ENCODE measurements around the gene PARVA.

Gene PARVA

DNA sequence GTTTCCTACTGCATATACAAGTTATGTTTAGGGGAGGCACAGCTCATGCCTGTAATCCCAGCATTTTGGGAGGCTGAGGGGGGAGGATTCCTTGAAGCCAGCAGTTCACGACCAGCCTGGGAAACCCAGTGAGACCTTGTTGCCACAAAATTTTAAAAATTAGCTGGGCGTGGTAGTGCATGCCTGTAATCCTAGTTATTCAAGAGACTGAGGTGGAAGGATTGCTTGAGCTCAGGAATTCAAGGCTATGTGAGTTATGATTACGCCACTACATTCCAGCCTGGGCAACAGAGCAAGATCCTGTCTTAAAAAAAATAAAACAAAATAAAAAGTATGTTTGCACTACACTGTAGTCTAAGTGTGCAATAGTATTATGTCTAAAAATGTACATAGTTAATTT, 188.0 kb downstream of the PARVA start:
- no peak for DNase-seq

DNA sequence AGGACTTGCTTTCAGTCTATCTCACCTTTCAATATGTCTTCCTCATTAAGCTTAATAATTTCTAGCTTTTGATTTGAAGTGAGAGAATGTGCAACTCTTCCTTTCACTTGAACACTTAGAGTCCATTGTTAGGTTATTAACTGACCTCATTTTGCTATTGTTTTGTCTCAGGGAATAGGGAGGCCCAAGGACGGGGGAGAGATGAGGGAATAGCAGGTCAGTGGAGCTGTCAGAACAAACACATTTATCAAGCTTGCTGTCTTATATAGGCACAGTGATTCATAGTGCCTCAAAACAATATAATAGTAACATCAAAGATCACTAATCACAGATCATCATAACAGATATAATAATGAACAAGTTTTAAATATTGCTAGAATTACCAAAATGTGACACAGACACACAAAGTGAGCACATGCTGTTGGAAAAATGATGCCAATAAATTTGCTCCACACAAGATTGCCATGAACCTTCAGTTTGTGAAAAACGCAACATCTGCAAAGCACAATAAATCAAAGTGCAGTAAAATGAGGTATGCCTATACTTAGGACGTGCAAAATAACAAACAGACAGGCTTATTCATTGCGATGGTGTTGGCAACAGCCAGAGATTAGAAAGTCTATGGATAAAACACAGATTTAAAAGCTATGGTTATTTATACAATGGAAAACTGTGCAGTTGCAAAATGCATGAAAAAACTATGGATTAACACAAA, 190.5 kb downstream of the PARVA start:
- DNase-seq = no peak

DNA sequence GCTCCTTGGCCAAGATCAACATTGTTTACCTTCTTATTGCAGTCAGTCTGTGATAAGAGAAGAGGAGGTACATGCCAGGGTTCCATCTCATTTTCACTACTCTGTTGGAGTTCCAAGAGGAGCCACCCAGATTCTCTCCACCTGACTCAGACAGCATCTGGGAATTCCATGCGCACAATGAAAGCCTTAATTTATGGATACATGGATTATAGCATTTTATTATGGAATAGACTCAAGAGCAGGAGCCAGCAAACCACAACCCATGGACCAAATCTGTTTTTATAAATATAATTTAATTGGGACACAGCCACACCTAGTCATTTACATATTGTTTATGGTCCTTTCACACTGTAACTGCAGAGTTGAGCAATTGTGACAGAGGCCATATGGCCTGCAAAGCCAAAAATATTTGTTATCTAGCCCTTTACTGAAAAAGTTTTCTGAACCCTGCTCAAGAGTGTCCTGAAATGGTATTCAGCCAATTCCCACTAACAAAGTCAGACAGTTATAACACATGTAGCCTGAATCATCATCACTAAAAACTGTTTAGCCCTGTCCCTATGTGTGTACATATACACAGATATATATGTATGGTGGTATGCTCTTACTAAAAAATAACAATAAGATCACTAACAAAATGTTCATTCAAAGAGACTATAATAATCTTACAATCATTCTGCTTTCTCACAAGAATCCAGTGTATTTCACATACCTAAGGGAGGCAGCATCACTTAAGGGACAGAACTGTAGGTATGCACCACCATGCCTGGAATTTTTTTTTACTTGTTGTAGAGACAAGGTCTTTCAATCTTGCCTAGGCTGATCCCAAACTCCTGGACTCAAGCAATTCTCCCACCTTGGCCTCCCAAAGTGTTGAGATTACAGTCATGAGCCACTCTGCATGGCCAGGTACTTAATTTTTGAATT, 192.4 kb downstream of the PARVA start:
- no peak for DNase-seq

DNA sequence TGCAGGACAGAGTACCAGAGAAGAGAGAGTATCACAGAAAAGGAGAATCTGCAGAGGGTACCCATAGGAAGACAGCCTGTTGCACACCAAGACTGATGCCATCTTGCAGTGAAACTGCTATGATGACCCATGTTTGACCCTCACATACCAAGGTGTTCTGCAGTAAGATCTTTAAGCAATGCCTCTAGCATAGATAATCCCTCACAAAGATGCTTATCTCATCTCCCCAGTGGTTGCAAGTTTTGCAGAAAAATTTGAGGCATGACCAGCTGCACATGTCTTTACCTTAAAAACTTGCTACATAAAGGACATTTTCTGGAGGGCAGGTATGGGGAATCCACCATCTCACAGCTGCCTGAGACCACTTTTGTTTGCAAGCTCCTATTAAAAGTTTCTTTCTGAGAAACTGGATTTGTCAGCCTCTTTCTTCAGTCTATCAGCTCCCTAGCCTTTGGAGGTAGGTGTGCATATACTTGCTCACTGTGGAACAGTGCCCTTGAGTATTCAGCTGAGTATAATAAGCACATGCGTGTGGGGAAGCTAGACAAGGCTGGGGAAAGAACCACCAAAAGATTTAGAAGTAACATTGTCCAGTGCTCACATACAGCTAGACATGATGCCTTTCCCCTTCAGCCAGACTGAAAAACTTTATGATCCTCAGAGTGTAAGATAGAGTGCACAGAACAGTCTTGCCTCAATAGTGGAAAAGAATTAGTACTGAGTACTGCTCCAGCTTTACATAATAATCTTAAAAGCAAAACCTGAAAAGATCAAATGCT, 196.5 kb downstream of the PARVA start:
- DNase-seq = no peak

DNA sequence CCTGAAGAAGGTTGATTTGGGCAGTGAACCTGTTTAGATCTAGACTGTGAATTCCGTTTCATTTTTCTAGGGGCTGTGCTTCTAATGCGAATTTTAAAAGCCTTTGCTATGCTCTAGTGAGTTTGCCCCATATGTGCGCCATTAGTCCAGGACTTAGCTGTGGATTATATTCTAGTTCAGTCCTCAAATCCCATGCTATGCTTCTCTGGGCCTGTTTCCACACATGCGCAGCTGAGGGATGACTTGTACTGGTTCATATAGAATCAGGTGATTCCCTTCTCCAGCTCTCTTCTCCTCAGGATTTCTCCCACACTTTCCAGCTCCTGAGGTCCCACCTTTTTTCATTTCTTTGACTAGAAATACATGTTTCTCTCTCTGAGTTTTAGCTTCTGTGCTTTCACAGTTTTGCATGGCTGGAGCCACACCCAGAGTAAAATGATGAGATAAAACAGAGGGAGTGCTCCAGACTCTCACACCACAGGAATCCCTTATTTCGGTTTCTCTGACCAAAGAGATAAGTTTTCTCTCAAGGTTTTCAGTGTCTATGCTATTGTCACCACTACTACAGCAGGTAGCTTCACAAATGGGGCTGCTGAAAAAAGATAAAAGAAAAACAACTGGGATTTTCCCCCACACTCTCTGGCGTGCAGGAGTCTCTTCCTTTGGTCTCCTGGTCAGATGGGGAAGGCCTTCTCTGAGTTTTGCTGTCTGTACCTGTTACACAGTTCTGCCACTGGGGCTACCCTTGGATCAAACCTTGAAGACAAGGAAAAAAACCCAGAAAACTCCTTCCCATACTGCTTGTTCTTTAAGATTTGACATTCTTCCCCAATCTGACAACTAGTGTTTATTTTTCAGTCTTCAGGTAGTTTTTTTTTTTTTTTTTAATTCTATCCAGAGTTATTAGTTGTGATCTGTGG, 200.6 kb downstream of the PARVA start:
- no peak for DNase-seq

DNA sequence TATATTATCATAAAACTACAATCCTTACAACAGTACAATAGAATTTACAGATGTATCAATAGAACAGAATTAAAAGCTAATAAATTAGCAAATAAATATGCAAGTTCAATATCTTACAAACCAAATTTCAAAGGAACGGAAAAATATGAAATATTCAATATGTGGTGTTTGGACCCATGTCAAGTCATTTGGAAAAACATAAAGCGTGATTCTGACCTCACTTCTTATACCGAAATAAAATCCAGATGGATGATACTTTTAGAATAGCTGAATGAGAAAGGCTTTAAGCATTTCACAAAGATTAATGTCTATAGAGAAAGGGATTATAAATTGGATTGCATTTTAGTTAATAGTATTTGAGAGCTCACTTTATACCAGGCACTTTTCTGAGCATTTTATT, 204.0 kb downstream of the PARVA start:
- DNase-seq = no peak

DNA sequence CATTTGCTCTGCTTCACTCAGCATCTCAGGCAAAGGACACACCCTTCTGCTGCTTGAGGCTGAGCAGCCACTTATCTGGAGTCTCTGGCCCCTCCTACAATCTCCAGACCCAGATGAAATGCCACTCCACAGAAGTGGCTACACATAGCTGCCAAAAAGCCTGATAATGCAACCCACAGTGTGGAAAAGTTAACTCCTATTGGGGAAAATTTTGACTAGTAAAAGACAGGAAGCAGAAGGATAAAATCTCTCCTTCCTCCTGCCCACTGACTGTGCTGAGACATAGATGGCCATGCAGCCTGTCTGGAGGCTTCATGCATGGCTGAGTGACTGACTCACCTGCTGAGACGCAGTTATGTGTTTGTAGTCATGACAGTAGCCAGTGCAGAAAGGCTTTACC, 204.6 kb downstream of the PARVA start:
- peak; percentile 21 for DNase-seq
